OCI-LY7 (cell line): ENCODE data around the gene GNG13. TPM values are rescaled to one million over a fixed set of nuclear protein-coding genes. Genes with fewer than 3 reads are reported as not detected.

Experiments
- BruUV-seq: library from RNA; stranded (reverse); fragments of 400-500 nt; replicated peaks from 2 replicates; lab custom pipeline; 2021; lab: Mats Ljungman, UMichigan
- CTCF ChIA-PET: fragments of 300-600 bp; sonication (Branson Sonifier 250); formaldehyde crosslinking; loops from one replicate; lab custom pipeline; 2022; ENCODE audit warnings: antibody characterized with exemption; ENCODE audit not compliant: unreplicated experiment; lab: Charles Lee
- POLR2A ChIA-PET: fragments of 300-600 bp; sonication (Branson Sonifier 250); formaldehyde crosslinking; loops from one replicate; lab custom pipeline; 2022; ENCODE audit warnings: antibody characterized with exemption; lab: Charles Lee
- DNase-seq: peaks from one replicate; pipeline ENCODE4 v3.0.0-alpha.2; 2015; ENCODE audit warnings: low spot score
- H2AFZ ChIP-seq: fragments of 200-600 bp; sonication (generic), shearing (Covaris generic); 2 replicates; pipeline ENCODE4 v1.6.1; 2014; ENCODE audit warnings: mild to moderate bottlenecking, antibody characterized with exemption, low read length, moderate library complexity
- H3K27ac ChIP-seq: fragments of 200-600 bp; sonication (generic); 2 replicates; pipeline ENCODE4 v1.5.1; 2014; ENCODE audit warnings: mixed run types, low read depth, mild to moderate bottlenecking, moderate library complexity, low read length, inconsistent platforms; ENCODE audit not compliant: poor library complexity, severe bottlenecking
- H3K36me3 ChIP-seq: fragments of 200-600 bp; sonication (generic); 2 replicates; pipeline ENCODE4 v1.6.1; 2014; ENCODE audit warnings: mild to moderate bottlenecking, antibody characterized with exemption, low read length, moderate library complexity, mixed read lengths; ENCODE audit not compliant: insufficient read depth
- H3K4me1 ChIP-seq: fragments of 200-600 bp; sonication (generic); 2 replicates; pipeline ENCODE4 v1.5.1; 2014; ENCODE audit warnings: mild to moderate bottlenecking, low read length; ENCODE audit not compliant: insufficient read depth, poor library complexity, severe bottlenecking
- H3K4me2 ChIP-seq: fragments of 200-600 bp; sonication (generic); 2 replicates; pipeline ENCODE4 v1.6.1; 2014; ENCODE audit warnings: mild to moderate bottlenecking, low read length
- H3K4me3 ChIP-seq: fragments of 200-600 bp; sonication (generic); 2 replicates; pipeline ENCODE4 v1.5.1; 2014; ENCODE audit warnings: mild to moderate bottlenecking, low read depth, low read length; ENCODE audit not compliant: poor library complexity, severe bottlenecking
- H3K79me2 ChIP-seq: fragments of 200-600 bp; sonication (generic); 2 replicates; pipeline ENCODE4 v1.6.1; 2016; ENCODE audit warnings: low read depth, mild to moderate bottlenecking, low read length, moderate library complexity, mixed read lengths; ENCODE audit not compliant: insufficient read depth
- H3K9me2 ChIP-seq: fragments of 200-600 bp; sonication (generic); 2 replicates; pipeline ENCODE4 v1.6.1; 2016; ENCODE audit warnings: mild to moderate bottlenecking, low read length, mixed read lengths; ENCODE audit not compliant: insufficient read depth
- H3K9me3 ChIP-seq: fragments of 200-600 bp; sonication (generic); 2 replicates; pipeline ENCODE4 v1.6.1; 2014; ENCODE audit warnings: mild to moderate bottlenecking, mixed run types, low read length, mixed read lengths
- H4K20me1 ChIP-seq: fragments of 200-600 bp; sonication (generic); 2 replicates; pipeline ENCODE4 v1.6.1; 2014; ENCODE audit warnings: mild to moderate bottlenecking, antibody characterized with exemption, low read length, moderate library complexity, mixed read lengths; ENCODE audit not compliant: insufficient read depth
- CTCF ChIP-seq: fragments of 200-600 bp; sonication (generic); conservative IDR thresholded peaks from 2 replicates; pipeline ENCODE4 v1.5.1; 2014; ENCODE audit warnings: mild to moderate bottlenecking, antibody characterized with exemption, low read length, moderate library complexity, mixed read lengths
- EZH2phosphoT487 ChIP-seq: fragments of 200-600 bp; sonication (generic); IDR thresholded peaks from 2 replicates; pipeline ENCODE4 v1.6.1; 2018; ENCODE audit warnings: low read depth, borderline replicate concordance, mild to moderate bottlenecking, mixed run types, antibody characterized with exemption, low read length, moderate library complexity, mixed read lengths
- intact Hi-C: fragments of 100-400 bp; cut with micrococcal nuclease; formaldehyde crosslinking; loops from one replicate; pipeline ENCODE4 v1.10.0; 2022; ENCODE audit not compliant: unreplicated experiment
- total RNA-seq, 2 experiments: library from RNA; depleted of rRNA in 1 of 2; stranded (reverse); fragments of >200 nt in 1 of 2; shearing (Covaris generic) in 1 of 2; gene quantifications; 2 replicates each; pipeline ENCODE4 v1.2.3, GENCODE V29; 2014 to 2022

GNG13 gene
- total RNA-seq, 2 experiments from 2014 or later, result not detected

- TF ChIP-seq EZH2phosphoT487 (no peak), CTCF (no peak)
- Histone ChIP-seq H3K36me3 (no peaks in the 10 kb centered on the region), H4K20me1 (no peaks in the 10 kb centered on the region), H3K27ac (no peak overlapping the region), H3K9me2 (no peaks in the 10 kb centered on the region), H2AFZ (no peak overlapping the region), H3K4me2 (no peak overlapping the region), H3K4me3 (no peak overlapping the region), H3K4me1 (no peaks in the 10 kb centered on the region), H3K9me3 (no peaks in the 10 kb centered on the region), H3K79me2 (no peaks in the 10 kb centered on the region)
- no TSS peak for BruUV-seq
- CTCF ChIA-PET, result no interaction called here
- POLR2A ChIA-PET, result no interaction called here
- DNase-seq, result no peak
- intact Hi-C loops, result no loop called here
Observed at GRCh38 chr16:847681-848445, 47.3 kb upstream of the GNG13 start.

- no peak overlapping the region for H3K4me3 ChIP-seq
- no peaks in the 10 kb centered on the region for H3K9me3 ChIP-seq
- ChIA-PET POLR2A (no interaction called here), CTCF (no interaction called here)
- no peaks in the 10 kb centered on the region for H4K20me1 ChIP-seq
- BruUV-seq, result no TSS peak
- H2AFZ ChIP-seq, result no peak overlapping the region
- no peaks in the 10 kb centered on the region for H3K9me2 ChIP-seq
- TF ChIP-seq CTCF (no peak), EZH2phosphoT487 (no peak)
- no peak overlapping the region for H3K4me2 ChIP-seq
- no peaks in the 10 kb centered on the region for H3K36me3 ChIP-seq
- DNase-seq, result no peak
- no peaks in the 10 kb centered on the region for H3K79me2 ChIP-seq
- no peaks in the 10 kb centered on the region for H3K4me1 ChIP-seq
- intact Hi-C loops, result no loop called here
- no peak overlapping the region for H3K27ac ChIP-seq
Observed at GRCh38 chr16:847151-847550, 46.6 kb upstream of the GNG13 start.

- H3K4me1 ChIP-seq, result no peaks in the 10 kb centered on the region
- no TSS peak for BruUV-seq
- H3K4me3 ChIP-seq, result no peak overlapping the region
- DNase-seq, result no peak
- H4K20me1 ChIP-seq, result no peaks in the 10 kb centered on the region
- no peak overlapping the region for H3K4me2 ChIP-seq
- H3K9me3 ChIP-seq, result no peaks in the 10 kb centered on the region
- H3K36me3 ChIP-seq, result no peaks in the 10 kb centered on the region
- no peaks in the 10 kb centered on the region for H3K9me2 ChIP-seq
- H3K27ac ChIP-seq, result no peak overlapping the region
- intact Hi-C loops, result no loop called here
- H2AFZ ChIP-seq, result no peak overlapping the region
- ChIA-PET CTCF (no interaction called here), POLR2A (no interaction called here)
- no peak for TF ChIP-seq CTCF
- TF ChIP-seq EZH2phosphoT487, result no peak
- H3K79me2 ChIP-seq, result no peaks in the 10 kb centered on the region
Observed at GRCh38 chr16:845351-845745, 44.8 kb upstream of the GNG13 start.
